ENCODE data around the gene QSOX1.

Gene QSOX1

GRCh38 chr1:180236698-180237509 is 82.2 kb downstream of the QSOX1 start:
- no peak for DNase-seq

- no peak for DNase-seq
Measured at GRCh38 chr1:180237869-180238476, 83.3 kb downstream of the QSOX1 start.

- DNase-seq, result no peak
Measured at GRCh38 chr1:180238675-180239074, 84.0 kb downstream of the QSOX1 start.

GRCh38 chr1:180239145-180240096 is 84.8 kb downstream of the QSOX1 start:
- no peak for DNase-seq

- peak; percentile 25 to 32 for DNase-seq
Measured at GRCh38 chr1:180241716-180242544, 87.3 kb downstream of the QSOX1 start.

GRCh38 chr1:180243517-180244221 is 89.0 kb downstream of the QSOX1 start:
- no peak for DNase-seq

- no peak for DNase-seq
Measured at GRCh38 chr1:180244840-180245239, 90.2 kb downstream of the QSOX1 start.

GRCh38 chr1:180246579-180246978 is 91.9 kb downstream of the QSOX1 start:
- no peak for DNase-seq

GRCh38 chr1:180247061-180247460 is 92.4 kb downstream of the QSOX1 start:
- DNase-seq, result no peak

- no peak for DNase-seq
Measured at GRCh38 chr1:180247580-180247979, 92.9 kb downstream of the QSOX1 start.

- no peak for DNase-seq
Measured at GRCh38 chr1:180248176-180248575, 93.5 kb downstream of the QSOX1 start.

- DNase-seq, result no peak
Measured at GRCh38 chr1:180248731-180249681, 94.3 kb downstream of the QSOX1 start.

- no peak for DNase-seq
Measured at GRCh38 chr1:180249725-180250498, 95.2 kb downstream of the QSOX1 start.

GRCh38 chr1:180250499-180250770 is 95.8 kb downstream of the QSOX1 start:
- no peak for DNase-seq

- DNase-seq, result no peak
Measured at GRCh38 chr1:180250883-180251509, 96.3 kb downstream of the QSOX1 start.

GRCh38 chr1:180251526-180252305 is 97.0 kb downstream of the QSOX1 start:
- DNase-seq, result no peak

- DNase-seq, result peak; percentile 69 to 76
Measured at GRCh38 chr1:180252638-180253536, 98.2 kb downstream of the QSOX1 start.

Data from AML-193 (cell line).